ENCODE results near the gene TMEM26.

DNA sequence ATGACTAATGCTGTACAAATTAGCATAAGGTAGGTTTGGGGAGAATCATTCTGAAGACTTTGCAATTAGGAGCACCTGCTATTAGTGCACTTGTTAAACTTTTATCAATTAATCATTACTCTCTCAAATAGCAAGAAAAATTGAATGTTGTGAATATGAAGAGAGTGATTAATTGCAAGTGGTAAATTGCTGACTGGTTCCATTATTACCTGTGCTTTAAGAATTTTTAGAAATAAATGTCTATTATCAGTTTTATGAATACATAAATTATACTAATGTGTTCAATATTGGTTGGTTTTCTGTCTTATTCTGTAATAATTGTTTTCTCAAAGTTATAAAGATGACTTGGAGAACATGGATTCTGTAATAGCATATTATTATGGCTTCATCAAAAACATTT is 47.3 kb upstream of the TMEM26 start:
- no peak for TF ChIP-seq POLR2A (IDR thresholded peaks at IDR 0.05)
- TF ChIP-seq, protein P1, sequence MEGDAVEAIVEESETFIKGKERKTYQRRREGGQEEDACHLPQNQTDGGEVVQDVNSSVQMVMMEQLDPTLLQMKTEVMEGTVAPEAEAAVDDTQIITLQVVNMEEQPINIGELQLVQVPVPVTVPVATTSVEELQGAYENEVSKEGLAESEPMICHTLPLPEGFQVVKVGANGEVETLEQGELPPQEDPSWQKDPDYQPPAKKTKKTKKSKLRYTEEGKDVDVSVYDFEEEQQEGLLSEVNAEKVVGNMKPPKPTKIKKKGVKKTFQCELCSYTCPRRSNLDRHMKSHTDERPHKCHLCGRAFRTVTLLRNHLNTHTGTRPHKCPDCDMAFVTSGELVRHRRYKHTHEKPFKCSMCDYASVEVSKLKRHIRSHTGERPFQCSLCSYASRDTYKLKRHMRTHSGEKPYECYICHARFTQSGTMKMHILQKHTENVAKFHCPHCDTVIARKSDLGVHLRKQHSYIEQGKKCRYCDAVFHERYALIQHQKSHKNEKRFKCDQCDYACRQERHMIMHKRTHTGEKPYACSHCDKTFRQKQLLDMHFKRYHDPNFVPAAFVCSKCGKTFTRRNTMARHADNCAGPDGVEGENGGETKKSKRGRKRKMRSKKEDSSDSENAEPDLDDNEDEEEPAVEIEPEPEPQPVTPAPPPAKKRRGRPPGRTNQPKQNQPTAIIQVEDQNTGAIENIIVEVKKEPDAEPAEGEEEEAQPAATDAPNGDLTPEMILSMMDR (IDR thresholded peaks at IDR 0.05) = no peak

All from Peyer's patch (tissue), 4 donors.